NCI-H2196 treated with DMSO at 0.1 percent for 48 hours (cell line): ENCODE measurements around the gene RIOX2.

Source experiments
- DNase-seq: peaks from one replicate; lab custom pipeline; 2025; ENCODE audit not compliant: unreplicated experiment; lab: John Stamatoyannopoulos, UW

RIOX2 gene

DNA sequence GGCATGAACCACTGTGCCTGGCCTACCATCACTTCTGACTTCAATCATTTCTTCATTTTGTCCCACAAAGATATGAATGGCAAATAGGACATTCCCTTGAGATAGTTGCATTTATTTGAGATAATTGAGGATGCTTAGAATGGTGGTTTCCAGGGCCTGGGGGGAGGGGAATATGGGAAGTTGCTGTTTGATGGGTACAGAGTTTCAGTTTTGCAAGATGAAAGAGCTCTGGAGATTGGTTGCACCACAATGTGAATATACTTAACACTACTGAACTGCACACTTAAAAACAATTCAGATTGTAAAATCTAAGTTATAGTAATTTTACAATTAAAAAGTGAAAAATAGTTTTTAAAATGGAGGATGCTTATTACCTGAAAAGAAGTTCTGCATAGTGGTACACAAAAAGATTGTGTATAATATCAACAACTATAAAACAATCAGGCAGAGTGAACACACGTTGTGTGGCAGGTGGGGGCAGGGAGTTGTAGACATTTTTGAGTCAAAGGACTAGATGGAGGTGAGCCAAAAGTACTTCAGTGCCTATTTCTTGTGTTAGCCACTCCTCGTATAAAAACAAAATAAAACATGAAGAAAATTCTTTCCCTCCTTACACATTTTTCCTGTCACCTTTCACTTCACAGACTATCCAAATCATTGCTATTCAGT lies 18.5 kb upstream of the RIOX2 start:
- no peak for DNase-seq

GRCh38 chr3:97988784-97989568 lies 16.7 kb upstream of the RIOX2 start:
- DNase-seq: no peak

GRCh38 chr3:97987306-97987705 lies 15.1 kb upstream of the RIOX2 start:
- DNase-seq: no peak

- no peak for DNase-seq
Observed at GRCh38 chr3:97983933-97984491, 11.8 kb upstream of the RIOX2 start.

GRCh38 chr3:97981886-97982285 lies 9.7 kb upstream of the RIOX2 start:
- DNase-seq: no peak

- no peak for DNase-seq
Observed at GRCh38 chr3:97979610-97980009, 7.4 kb upstream of the RIOX2 start.

DNA sequence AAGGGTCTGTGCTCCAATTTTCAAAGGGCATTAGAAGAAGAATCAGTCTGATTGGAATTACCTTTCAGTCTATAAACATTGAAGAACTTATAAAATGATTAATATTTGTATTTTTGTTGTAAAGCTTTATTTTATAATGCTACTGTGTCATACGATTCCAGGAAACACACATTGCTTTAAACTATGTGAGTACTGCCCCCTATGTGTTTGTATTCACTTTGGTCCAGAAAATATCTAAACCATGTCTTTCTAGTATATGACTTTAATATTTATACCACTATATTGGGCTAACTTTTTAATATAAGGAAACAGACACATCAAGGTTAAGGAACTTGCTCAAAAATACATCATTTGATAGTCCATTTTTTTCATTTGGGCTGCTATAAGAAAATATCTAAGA lies 3.2 kb upstream of the RIOX2 start:
- DNase-seq: no peak

DNA sequence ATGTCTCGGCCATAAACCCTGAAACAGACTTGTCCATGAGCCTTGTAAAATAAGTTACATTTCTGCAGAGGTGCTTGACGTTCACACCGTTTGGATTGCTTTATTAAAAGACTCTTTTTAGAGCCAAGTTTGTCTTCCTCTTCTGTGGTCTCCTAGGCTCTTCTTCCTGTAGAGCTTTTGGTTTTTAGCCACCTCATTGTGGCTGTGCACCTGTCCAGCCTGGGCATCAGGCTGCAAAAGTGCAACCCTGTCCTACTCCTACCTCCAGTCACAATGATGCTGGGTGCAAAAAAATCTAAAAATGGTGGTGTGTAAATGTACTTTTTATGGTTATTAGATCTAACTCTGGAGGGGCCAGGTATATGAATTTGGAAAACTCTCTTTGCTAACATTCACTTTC lies 2.8 kb upstream of the RIOX2 start:
- DNase-seq: no peak

DNA sequence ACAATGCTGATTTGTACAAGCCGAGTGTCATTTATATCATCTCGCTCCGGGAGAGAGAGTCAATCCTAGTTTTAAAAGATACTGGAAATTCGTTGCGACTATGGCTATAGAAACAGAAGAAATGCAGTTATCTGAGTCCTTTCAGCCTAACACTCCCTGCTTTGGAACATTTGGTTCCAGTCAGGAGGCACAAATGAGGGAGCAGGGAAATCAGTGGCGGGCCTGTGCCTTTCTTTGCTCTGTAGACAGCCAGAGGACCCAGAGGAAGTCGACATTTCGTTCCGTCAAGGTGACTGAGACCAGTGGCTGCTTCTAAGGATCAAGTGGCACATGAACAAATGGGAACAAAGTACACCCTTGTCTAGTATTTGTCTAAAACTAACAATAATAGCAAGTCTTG lies 745 bp upstream of the RIOX2 start:
- no peak for DNase-seq

DNA sequence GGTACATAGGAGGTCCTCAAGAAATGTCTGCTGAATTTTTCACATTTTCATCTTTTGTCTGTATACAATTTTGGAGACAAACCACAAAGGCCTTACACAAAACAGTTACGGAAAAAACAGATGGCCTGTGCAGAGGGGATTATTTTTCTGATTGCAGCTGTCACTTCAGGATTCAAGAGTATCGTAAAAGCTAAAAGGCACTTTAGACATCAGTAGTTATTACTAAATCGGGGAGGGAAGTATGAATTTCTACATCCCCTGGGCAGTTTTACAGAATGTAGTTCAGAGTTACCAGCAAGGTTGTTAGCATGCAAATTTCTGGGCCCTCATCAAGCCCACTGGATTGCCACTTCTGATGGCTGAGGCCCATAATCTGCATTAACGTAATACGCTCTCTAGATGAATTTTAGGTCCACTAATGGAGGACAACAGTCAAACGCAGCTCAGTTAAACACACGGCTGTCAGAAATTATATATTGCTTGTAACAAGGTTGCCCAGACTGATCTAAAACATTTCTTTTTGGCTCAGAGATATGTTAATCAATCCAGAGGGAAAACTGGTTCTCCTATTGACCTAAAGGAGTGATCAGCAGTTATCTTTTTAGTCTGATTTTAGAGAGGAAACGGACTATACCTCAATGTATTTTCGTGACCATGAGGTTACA lies 1.1 kb downstream of the RIOX2 start:
- no peak for DNase-seq

DNA sequence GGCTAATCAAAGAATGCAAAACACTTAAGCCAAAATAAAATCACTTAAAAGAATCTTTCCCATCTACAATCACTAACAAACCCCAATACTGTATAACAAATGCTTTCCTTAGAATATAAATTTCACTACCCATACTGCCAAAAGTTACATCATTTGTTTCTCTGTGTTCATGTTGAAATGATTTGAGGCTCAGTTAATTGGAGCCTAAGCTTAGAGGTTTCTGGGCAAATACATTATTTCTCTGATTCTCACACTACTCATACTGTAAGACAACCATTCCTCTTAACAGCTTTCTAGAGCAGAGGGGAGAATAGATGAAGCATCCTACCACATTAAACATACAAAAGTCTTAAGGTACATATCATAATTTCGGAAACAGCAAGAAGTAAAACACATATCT lies 2.1 kb downstream of the RIOX2 start:
- DNase-seq: no peak

DNA sequence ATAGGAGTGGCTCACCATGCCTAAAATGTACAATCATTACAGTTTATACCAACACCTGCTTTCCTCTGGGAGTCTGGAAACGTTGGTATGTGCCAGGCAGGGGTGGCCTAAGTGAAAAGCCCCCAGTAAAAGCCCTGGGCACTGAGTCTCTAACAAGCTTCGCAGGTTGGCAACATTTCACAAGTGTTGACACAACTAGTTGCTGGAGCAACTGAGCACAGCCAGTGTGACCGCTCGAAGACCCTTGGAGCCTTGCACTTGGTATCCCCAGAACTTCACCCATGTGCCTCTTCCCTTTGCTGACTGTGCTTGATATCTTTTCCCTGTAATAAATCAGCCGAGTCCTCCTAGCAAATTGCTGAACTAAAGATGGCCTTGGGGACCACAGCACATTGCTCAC lies 2.7 kb downstream of the RIOX2 start:
- DNase-seq: no peak

- no peak for DNase-seq
Observed at GRCh38 chr3:97968376-97968775, 3.9 kb downstream of the RIOX2 start.

- DNase-seq: no peak
Observed at GRCh38 chr3:97967966-97968365, 4.3 kb downstream of the RIOX2 start.

DNA sequence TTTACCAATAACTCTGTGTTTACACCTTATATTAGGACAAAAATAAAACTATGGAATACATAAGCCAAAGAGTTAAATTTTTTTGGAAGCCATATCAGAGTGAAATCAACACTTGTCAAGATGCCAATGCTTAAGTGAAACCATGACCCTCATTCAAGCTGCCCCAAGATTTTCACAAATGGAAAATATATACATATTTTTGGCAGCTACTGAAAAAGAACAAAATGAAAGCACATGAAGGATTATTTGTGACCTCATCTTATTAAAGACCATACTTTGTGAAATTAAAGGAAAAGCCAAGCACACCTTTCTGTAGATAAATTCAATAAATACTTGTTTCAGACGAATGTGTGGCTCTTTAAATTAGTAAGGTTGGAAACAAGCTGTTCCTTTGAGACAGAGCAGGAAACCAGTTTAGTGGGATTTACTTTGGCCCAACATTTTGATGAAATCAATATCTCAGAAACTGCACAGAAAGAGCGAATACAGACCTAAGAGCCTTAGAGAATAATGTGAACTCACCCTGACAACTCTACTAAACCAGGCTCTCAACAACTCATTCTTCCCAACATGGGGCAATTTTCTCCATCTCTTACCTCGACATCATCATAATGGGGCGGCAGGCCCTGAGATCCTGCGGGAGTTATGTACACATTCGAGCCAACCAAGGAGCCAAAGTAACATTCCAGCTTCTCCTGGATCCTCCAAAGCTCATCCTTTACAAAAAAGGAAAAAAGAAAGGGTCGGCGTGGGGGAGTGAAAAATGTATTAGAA lies 11.1 kb downstream of the RIOX2 start:
- DNase-seq: no peak

- no peak for DNase-seq
Observed at GRCh38 chr3:97960551-97960950, 11.7 kb downstream of the RIOX2 start.

DNA sequence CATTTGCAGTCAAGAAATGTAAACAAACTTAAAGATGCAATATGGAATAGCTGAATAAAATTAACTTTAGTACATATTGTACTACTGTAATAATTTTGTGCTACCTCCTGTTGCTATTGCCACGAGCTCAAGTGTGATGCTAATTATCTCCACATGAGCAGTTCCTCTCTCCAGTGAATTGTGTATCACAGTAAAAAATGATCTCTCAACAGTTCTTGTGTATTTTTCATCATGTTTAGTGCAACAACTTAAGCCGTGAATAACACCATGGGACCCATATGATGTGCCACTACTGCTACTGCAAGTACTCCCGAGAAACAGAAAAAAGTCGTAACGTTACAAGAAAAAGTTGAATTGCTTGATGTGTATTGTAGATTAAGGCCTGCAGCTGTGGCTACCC lies 12.4 kb downstream of the RIOX2 start:
- no peak for DNase-seq

DNA sequence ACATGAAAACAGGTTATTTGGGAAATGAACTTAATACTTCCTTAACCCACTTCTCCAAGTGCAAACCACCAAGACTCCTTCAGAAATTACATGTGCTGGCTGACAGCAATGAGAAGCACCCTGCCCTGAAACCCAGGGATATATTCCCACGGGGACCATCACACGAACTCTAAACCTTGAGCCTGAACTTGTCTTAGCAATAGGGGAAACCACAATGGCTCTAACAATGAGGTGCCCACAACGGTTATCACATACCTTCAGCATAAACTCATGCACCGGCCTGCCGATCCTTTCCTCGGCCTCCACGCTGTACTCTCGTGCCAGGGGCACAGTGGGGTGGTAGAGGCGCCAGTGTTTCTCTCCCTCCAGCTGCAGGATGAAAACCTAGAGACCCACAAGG lies 13.4 kb downstream of the RIOX2 start:
- DNase-seq: no peak

DNA sequence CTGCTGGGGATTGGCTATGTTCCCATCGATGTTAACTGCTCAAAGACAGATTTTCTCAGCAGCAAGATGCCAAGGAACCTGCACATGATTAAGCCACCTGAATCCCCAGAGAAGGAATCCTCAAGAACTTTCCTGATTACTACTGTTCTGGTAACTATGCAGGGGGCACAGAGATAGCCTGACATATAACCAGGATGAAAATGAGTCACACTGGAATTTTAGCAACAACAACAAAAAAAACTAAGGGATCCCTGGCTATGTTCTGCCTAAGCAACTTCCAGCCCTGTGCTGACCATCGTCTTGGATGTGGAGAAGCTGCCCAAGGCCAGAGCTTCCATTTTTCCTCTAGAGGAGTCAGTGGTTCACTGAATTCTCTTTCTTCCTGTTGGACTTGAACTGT lies 13.8 kb downstream of the RIOX2 start:
- DNase-seq: no peak

DNA sequence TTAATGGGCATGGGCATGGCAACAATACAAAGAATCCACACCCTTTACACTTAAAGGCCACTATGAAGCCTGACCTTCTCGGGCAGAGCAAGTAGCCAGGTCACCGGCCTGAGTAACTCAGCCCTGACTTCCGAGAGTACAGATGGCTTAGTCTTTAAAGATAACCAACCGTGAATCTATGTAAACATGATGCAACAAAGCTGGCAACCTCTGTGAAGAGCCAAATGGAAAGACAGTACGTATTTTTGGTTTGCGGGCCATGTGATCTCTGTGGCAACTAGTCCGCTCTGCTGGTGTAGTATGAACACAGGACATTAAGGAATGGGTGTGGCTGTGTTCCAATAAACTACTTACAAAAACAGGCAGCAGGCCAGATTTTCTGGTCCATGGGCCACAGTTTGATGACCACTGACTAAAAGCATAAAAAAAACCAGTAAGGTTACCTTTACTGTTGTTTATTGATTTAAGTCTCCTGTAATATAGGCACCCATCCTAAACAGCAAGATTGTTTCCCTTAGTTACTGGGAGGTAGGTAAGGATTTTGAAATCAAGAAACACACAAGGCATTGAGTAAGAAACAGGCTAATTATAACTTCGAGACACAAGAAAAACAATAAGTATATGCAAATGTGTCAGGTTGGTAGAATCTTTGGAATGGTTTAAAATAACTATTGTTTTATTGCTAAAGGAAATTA lies 14.5 kb downstream of the RIOX2 start:
- no peak for DNase-seq

DNA sequence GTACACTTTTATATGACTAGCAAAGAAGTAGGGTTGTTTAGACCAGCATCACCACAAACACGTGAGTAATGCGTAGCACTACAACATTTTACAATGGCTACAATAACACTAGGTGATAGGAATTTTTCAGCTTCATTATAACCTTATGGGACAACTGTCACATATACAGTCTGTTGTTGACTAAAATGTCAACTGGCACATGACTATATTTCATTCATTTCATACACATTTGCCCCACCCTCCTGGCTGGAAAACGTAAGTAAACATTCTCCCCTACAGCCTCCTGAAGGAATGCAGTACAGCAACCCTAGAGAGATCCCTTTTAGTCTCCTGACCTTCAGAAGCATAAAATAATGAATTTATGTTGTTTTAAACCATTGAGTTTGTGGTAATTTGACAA lies 16.2 kb downstream of the RIOX2 start:
- DNase-seq: no peak
